H1 (cell line): ENCODE results near the gene PHLPP1. TPM values are rescaled to one million over a fixed set of nuclear protein-coding genes. Genes with fewer than 3 reads are reported as not detected.

Experiments
- RAD21 ChIP-seq, 2 experiments: IDR thresholded peaks in 1 of 2; conservative IDR thresholded peaks in 1 of 2; 2 replicates each; pipeline ENCODE4 v1.6.1; 2011; ENCODE audit warnings: low read depth in 2 of 2, low read length in 2 of 2, improper control_type of control experiment in 1 of 2, inconsistent platforms in 1 of 2, mild to moderate bottlenecking in 1 of 2, moderate library complexity in 1 of 2
- polyA plus RNA-seq, 7 experiments: library from polyadenylated mRNA; depleted of rRNA in 3 of 7; stranded (reverse) in 5 of 7; unstranded in 2 of 7; fragments of >200 nt in 5 of 7; fragments of 200-250 nt in 2 of 7; gene quantifications; 1 replicate in 5 of 7; 2 replicates in 1 of 7; 4 replicates in 1 of 7; pipeline versions ENCODE4 v1.2.1 to v1.2.3, GENCODE V29; 2011 to 2013; ENCODE audit warnings: missing spikeins in 2 of 7, mixed read lengths in 2 of 7
- total RNA-seq: library from RNA; stranded (reverse); fragmentation: NEBNext Ultra II Directional; extraction: Animal tissue kit (Norgen Biotek cat#: 25700); gene quantifications from 2 replicates; pipeline ENCODE4 v1.2.1, GENCODE V29; 2021

PHLPP1 gene
- total and polyA plus RNA-seq, 2 of the 8 experiments (the other 6 are each of a cell fraction or from before 2014, with no cell fraction given): 28.0 to 66.3 TPM

DNA sequence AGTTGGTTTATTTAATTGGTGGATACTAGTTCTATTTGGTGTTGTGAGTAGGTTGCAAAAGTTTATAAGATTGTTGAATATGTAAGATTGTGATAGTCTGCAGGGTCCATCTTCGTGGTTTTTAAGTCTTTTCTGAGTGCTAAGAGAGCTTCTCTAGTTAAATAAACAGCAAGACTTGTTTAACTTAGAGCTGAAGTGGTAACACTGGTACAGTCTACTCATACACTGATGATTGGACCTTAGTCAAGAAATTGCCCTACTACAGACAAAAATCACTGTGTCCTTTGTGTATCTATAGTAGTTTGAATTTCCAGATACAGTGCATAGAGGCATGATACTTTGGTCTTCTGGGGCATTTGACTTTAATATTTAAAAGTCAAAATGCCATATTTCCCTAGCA, 94.6 kb downstream of the PHLPP1 start (continued):
- TF ChIP-seq RAD21 (IDR thresholded peaks at IDR 0.05 in 1 of 2, conservative IDR thresholded peaks at IDR 0.05 in 1 of 2; ENCODE audit: low read depth in 2 of 2, low read length in 2 of 2): no peak
